Breast epithelium (tissue), 3 donors: Measurements from ENCODE around the gene PLXND1.

Experiments used
- CTCF ChIP-seq, 3 donors: fragments of 450-650 bp; IDR thresholded peaks; one replicate each; pipeline ENCODE4 v1.5.1; 2016 to 2017; ENCODE audit warnings: antibody characterized with exemption in 3 of 3, mild to moderate bottlenecking in 3 of 3, moderate library complexity in 3 of 3
- POLR2AphosphoS5 ChIP-seq, 3 donors: sonication (generic); formaldehyde crosslinking; IDR thresholded peaks; one replicate each; pipeline ENCODE4 v1.6.1; 2017; ENCODE audit warnings: antibody characterized with exemption in 3 of 3

- TF ChIP-seq POLR2AphosphoS5 (IDR thresholded peaks at IDR 0.05) (no peak), CTCF (IDR thresholded peaks at IDR 0.05) (no peak)
Measured at GRCh38 chr3:129530821-129531220, 75.7 kb downstream of the PLXND1 start.
